Natural killer cell (primary cell): ENCODE data around the gene DEAF1. TPM values are rescaled to one million over a fixed set of nuclear protein-coding genes. Genes with fewer than 3 reads are reported as not detected.
A peak's percentile ranks its signal among the peaks of the same experiment; 100 is the strongest.

Experiments used
- ATAC-seq, 3 donors: fragments of 150-1000 bp in 2 of 3; fragments of 200-7000 bp in 1 of 3; cut with Tn5 transposase; 1 replicate in 1 of 3; 2 replicates in 2 of 3; pipeline ENCODE4 v1.10.0; 2021; ENCODE audit warnings: mild to moderate bottlenecking in 2 of 3, moderate library complexity in 2 of 3
- DNase-seq, 2 donors: peaks; one replicate each; pipeline versions ENCODE4 v3.0.0 to v3.0.0-alpha.2; 2013 to 2021; ENCODE audit warnings: mixed read lengths in 1 of 2
- H3K27ac ChIP-seq: one replicate; pipeline ENCODE4 v1.5.1; 2013; ENCODE audit warnings: mild to moderate bottlenecking, low read length
- H3K27me3 ChIP-seq: one replicate; pipeline ENCODE4 v1.6.1; 2013; ENCODE audit warnings: low read length; ENCODE audit not compliant: control insufficient read depth, insufficient read depth
- H3K36me3 ChIP-seq: one replicate; pipeline ENCODE4 v1.6.1; 2013; ENCODE audit warnings: low read length; ENCODE audit not compliant: control insufficient read depth, insufficient read depth
- H3K4me1 ChIP-seq: one replicate; pipeline ENCODE4 v1.6.1; 2013; ENCODE audit warnings: low read length; ENCODE audit not compliant: control insufficient read depth, insufficient read depth
- H3K4me3 ChIP-seq: one replicate; pipeline ENCODE4 v1.5.1; 2013; ENCODE audit warnings: low read length
- H3K9me3 ChIP-seq: one replicate; pipeline ENCODE4 v1.6.1; 2013; ENCODE audit warnings: low read length; ENCODE audit not compliant: control insufficient read depth, insufficient read depth
- H3K27ac Mint-ChIP-seq, 2 donors: one replicate each; pipeline ENCODE4 v1.8.0; 2022; ENCODE audit warnings: mild to moderate bottlenecking in 2 of 2, mixed read lengths in 2 of 2, moderate library complexity in 1 of 2
- H3K27me3 Mint-ChIP-seq, 2 donors: one replicate each; pipeline ENCODE4 v1.8.0; 2022; ENCODE audit warnings: low read depth in 2 of 2, mixed read lengths in 2 of 2
- H3K36me3 Mint-ChIP-seq: one replicate; pipeline ENCODE4 v1.8.0; 2022; ENCODE audit warnings: mixed read lengths
- H3K4me1 Mint-ChIP-seq, 2 donors: one replicate each; pipeline ENCODE4 v1.8.0; 2022; ENCODE audit warnings: mixed read lengths in 2 of 2
- H3K4me3 Mint-ChIP-seq: one replicate; pipeline ENCODE4 v1.8.0; 2022; ENCODE audit warnings: mild to moderate bottlenecking, moderate library complexity, mixed read lengths
- H3K9me3 Mint-ChIP-seq, 2 donors: one replicate each; pipeline ENCODE4 v1.8.0; 2022; ENCODE audit warnings: mixed read lengths in 2 of 2
- CTCF ChIP-seq: fragments of 200-600 bp; IDR thresholded peaks from one replicate; pipeline ENCODE4 v1.8.0; 2022; ENCODE audit warnings: antibody characterized with exemption
- WGBS: methylation state at CpG from one replicate; pipeline ENCODE4 v1.1.7; 2013; ENCODE audit warnings: missing lambda C conversion rate; ENCODE audit not compliant: insufficient coverage; 5-methylcytosine and 5-hydroxymethylcytosine counted together
- intact Hi-C: fragments of 100-400 bp; cut with micrococcal nuclease; formaldehyde crosslinking; loops from one replicate; pipeline ENCODE4 v1.14.2; 2022
- total RNA-seq, 4 donors: library from RNA; stranded (reverse); fragments of 120-200 nt in 1 of 4; gene quantifications; one replicate each; pipeline versions ENCODE4 v1.2.3 to v1.2.4, GENCODE V29; 2013 to 2022

The DEAF1 gene
- total RNA-seq, 3 donors from 2014 or later (not counting 1 experiment from before 2014, with no cell fraction given), result 25.9 to 26.9 (median 26.8) TPM

GRCh38 chr11:674406-674805 lies 20.6 kb downstream of the DEAF1 start:
- Mint-ChIP-seq H3K9me3 (no peaks in the 10 kb centered on the region), H3K36me3 (peaks cover 14% of the 10 kb centered on the region), H3K4me1 (no peaks in the 10 kb centered on the region), H3K27me3 (no peaks in the 10 kb centered on the region), H3K27ac (no peak overlapping the region), H3K4me3 (no peak overlapping the region)
- intact Hi-C loops, result no loop called here
- H3K36me3 ChIP-seq, result peaks cover 33% of the 10 kb centered on the region
- no peaks in the 10 kb centered on the region for H3K9me3 ChIP-seq
- no peaks in the 10 kb centered on the region for H3K27me3 ChIP-seq
- no peak overlapping the region for H3K27ac ChIP-seq
- WGBS, result 94% methylated on average over 17 of the region's 17 CpGs
- H3K4me3 ChIP-seq, result no peak overlapping the region
- no peak for DNase-seq
- TF ChIP-seq CTCF, result no peak
- no peak for ATAC-seq
- H3K4me1 ChIP-seq, result no peaks in the 10 kb centered on the region

GRCh38 chr11:673866-674265 lies 21.2 kb downstream of the DEAF1 start:
- H3K4me1 Mint-ChIP-seq, result no peaks in the 10 kb centered on the region
- H3K27ac ChIP-seq, result no peak overlapping the region
- H3K27me3 Mint-ChIP-seq, result no peaks in the 10 kb centered on the region
- H3K36me3 Mint-ChIP-seq, result peaks cover 14% of the 10 kb centered on the region
- H3K4me3 Mint-ChIP-seq, result no peak overlapping the region
- H3K4me3 ChIP-seq, result no peak overlapping the region
- intact Hi-C loops, result no loop called here
- no peaks in the 10 kb centered on the region for H3K4me1 ChIP-seq
- no peak for ATAC-seq
- H3K27ac Mint-ChIP-seq, result peak overlapping the region in 1 of 2 donors; percentile 60
- no peaks in the 10 kb centered on the region for H3K27me3 ChIP-seq
- DNase-seq, result no peak
- no peaks in the 10 kb centered on the region for H3K9me3 Mint-ChIP-seq
- no peak for TF ChIP-seq CTCF
- peaks cover 32% of the 10 kb centered on the region for H3K36me3 ChIP-seq
- H3K9me3 ChIP-seq, result no peaks in the 10 kb centered on the region
- WGBS, result 93% methylated on average over 8 of the region's 8 CpGs

GRCh38 chr11:665704-666281 lies 29.2 kb downstream of the DEAF1 start:
- DNase-seq (no peak), ATAC-seq (no peak)
- whole genome bisulfite sequencing, result 64% methylated on average over 11 of the region's 11 CpGs
- Histone ChIP-seq H3K27ac (no peak overlapping the region), H3K27me3 (no peaks in the 10 kb centered on the region), H3K4me3 (no peak overlapping the region), H3K36me3 (peaks cover 3% of the 10 kb centered on the region), H3K9me3 (no peaks in the 10 kb centered on the region), H3K4me1 (no peaks in the 10 kb centered on the region)
- no peak for TF ChIP-seq CTCF
- Mint-ChIP-seq H3K9me3 (no peaks in the 10 kb centered on the region), H3K27ac (no peak overlapping the region), H3K4me3 (no peak overlapping the region), H3K4me1 (peaks cover 0 to 6% of the 10 kb centered on the region in 2 donors), H3K36me3 (no peaks in the 10 kb centered on the region), H3K27me3 (no peaks in the 10 kb centered on the region)
- intact Hi-C loops, result no loop called here
